Placental epithelial cell (primary cell): ENCODE measurements around the gene ARHGAP36. TPM values are rescaled to one million over a fixed set of nuclear protein-coding genes. Genes with fewer than 3 reads are reported as not detected.

Source experiments
- total RNA-seq: library from RNA; depleted of rRNA; stranded (reverse); fragments of >200 nt; gene quantifications from 2 replicates; pipeline ENCODE4 v1.2.3, GENCODE V29; 2012

The ARHGAP36 gene, protein sequence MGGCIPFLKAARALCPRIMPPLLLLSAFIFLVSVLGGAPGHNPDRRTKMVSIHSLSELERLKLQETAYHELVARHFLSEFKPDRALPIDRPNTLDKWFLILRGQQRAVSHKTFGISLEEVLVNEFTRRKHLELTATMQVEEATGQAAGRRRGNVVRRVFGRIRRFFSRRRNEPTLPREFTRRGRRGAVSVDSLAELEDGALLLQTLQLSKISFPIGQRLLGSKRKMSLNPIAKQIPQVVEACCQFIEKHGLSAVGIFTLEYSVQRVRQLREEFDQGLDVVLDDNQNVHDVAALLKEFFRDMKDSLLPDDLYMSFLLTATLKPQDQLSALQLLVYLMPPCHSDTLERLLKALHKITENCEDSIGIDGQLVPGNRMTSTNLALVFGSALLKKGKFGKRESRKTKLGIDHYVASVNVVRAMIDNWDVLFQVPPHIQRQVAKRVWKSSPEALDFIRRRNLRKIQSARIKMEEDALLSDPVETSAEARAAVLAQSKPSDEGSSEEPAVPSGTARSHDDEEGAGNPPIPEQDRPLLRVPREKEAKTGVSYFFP
- total RNA-seq: not detected in 2 replicates

DNA sequence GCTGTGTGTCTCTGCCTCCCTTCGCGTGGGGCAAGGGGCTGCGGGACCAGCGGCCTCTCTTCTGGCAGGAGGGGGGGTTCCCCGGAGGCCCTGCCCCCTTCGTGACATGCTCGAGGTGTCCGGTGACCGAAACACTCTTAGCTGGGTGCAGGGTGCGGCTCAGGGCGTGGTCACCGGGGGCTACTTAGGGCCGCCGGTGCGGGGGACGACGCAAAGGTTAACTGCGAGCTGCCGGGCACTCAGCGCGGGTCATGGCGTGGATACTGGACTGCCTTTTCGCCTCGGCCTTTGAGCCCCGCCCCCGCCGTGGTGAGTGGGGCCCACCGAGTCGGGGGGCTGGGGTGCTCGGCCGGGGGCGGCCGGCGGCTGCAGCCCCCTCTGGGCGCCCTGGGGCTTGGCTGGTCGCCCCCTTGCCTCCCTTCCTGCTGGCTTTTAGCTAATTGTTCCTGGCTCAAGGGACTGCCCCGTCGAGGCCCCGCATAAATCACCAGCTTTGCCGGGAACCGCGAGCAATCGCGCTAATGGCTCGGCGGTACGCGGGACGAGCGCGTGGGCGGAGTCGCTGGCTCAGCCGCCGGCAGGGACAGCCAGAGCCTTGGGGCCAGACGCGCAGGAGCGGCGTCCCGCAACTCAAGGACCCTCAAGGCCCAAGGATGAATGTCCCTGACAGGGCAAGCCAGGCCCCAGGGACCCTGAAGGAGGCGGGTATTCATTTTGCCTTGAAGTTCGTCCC, at the start of gene ARHGAP36:
Gene ARHGAP36, plus strand, starts transcription at position 211 of the 733 bp plus-strand sequence. CDS start 23,320 bp downstream, outside the sequence.

Other genes starting within 250 kb of the ARHGAP36 start
- gene ENOX2, start 155.1 kb upstream of the ARHGAP36 start, total RNA-seq: 5.1 and 11.7 TPM in 2 replicates
- not detected in 2 replicates for gene IGSF1, start 231.0 kb downstream of the ARHGAP36 start, total RNA-seq